ENCODE results near the gene VPS39.
A peak's percentile ranks its signal among the peaks of the same experiment; 100 is the strongest.
"Not testable (repeated sequence)": the region's sequence is repeated elsewhere in the genome, so short reads cannot be mapped to it uniquely, and the experiment has no call there.

VPS39 gene

GRCh38 chr15:42207674-42208579 lies at the start of gene VPS39:
TSS of gene VPS39 (minus strand) at chr15:42208304. CDS start at chr15:42208153, 151 bp downstream.
- DNase-seq = peak; percentile 84

GRCh38 chr15:42253300-42253699 lies 45.2 kb upstream of the VPS39 start:
- DNase-seq = no peak

- no peak for DNase-seq
Observed at GRCh38 chr15:42240823-42241222, 32.7 kb upstream of the VPS39 start.

- no peak for DNase-seq
Observed at GRCh38 chr15:42239528-42240182, 31.6 kb upstream of the VPS39 start.

GRCh38 chr15:42233107-42233506 lies 25.0 kb upstream of the VPS39 start:
- no peak for DNase-seq

- DNase-seq = no peak
Observed at GRCh38 chr15:42232606-42233005, 24.5 kb upstream of the VPS39 start.

- no peak for DNase-seq
Observed at GRCh38 chr15:42231088-42231487, 23.0 kb upstream of the VPS39 start.

- not testable (repeated sequence) for DNase-seq
Observed at GRCh38 chr15:42228981-42229380, 20.9 kb upstream of the VPS39 start.

GRCh38 chr15:42228036-42228435 lies 19.9 kb upstream of the VPS39 start:
- no peak for DNase-seq

GRCh38 chr15:42226648-42227047 lies 18.5 kb upstream of the VPS39 start:
- no peak for DNase-seq

GRCh38 chr15:42220216-42220615 lies 12.1 kb upstream of the VPS39 start:
- no peak for DNase-seq

- DNase-seq = no peak
Observed at GRCh38 chr15:42218953-42219592, 11.0 kb upstream of the VPS39 start.

GRCh38 chr15:42217568-42217967 lies 9.5 kb upstream of the VPS39 start:
- no peak for DNase-seq

GRCh38 chr15:42215913-42216829 lies 8.1 kb upstream of the VPS39 start:
- no peak for DNase-seq

GRCh38 chr15:42214600-42214999 lies 6.5 kb upstream of the VPS39 start:
- no peak for DNase-seq

GRCh38 chr15:42213511-42213910 lies 5.4 kb upstream of the VPS39 start:
- no peak for DNase-seq

GRCh38 chr15:42210696-42211095 lies 2.6 kb upstream of the VPS39 start:
- DNase-seq = no peak

- no peak for DNase-seq
Observed at GRCh38 chr15:42206406-42206805, 1.7 kb downstream of the VPS39 start.

GRCh38 chr15:42203891-42204290 lies 4.2 kb downstream of the VPS39 start:
- DNase-seq = no peak

- no peak for DNase-seq
Observed at GRCh38 chr15:42202653-42203052, 5.5 kb downstream of the VPS39 start.

- no peak for DNase-seq
Observed at GRCh38 chr15:42201801-42202200, 6.3 kb downstream of the VPS39 start.

- DNase-seq = no peak
Observed at GRCh38 chr15:42199126-42199525, 9.0 kb downstream of the VPS39 start.

- no peak for DNase-seq
Observed at GRCh38 chr15:42198516-42198915, 9.6 kb downstream of the VPS39 start.
